ENCODE measurements around the gene PLEKHA5. TPM values are rescaled to one million over a fixed set of nuclear protein-coding genes. Genes with fewer than 3 reads are reported as not detected.

Gene PLEKHA5
- total RNA-seq, 1 donor from 2014 or later, result 30.2 TPM

GRCh38 chr12:19144287-19144686 is 14.8 kb downstream of the PLEKHA5 start:
- no peaks in the 10 kb centered on the region for H3K27me3 Mint-ChIP-seq (ENCODE audit: unreplicated experiment)
- DNase-seq (ENCODE audit: low spot score), result no peak
- TF ChIP-seq, protein P1, sequence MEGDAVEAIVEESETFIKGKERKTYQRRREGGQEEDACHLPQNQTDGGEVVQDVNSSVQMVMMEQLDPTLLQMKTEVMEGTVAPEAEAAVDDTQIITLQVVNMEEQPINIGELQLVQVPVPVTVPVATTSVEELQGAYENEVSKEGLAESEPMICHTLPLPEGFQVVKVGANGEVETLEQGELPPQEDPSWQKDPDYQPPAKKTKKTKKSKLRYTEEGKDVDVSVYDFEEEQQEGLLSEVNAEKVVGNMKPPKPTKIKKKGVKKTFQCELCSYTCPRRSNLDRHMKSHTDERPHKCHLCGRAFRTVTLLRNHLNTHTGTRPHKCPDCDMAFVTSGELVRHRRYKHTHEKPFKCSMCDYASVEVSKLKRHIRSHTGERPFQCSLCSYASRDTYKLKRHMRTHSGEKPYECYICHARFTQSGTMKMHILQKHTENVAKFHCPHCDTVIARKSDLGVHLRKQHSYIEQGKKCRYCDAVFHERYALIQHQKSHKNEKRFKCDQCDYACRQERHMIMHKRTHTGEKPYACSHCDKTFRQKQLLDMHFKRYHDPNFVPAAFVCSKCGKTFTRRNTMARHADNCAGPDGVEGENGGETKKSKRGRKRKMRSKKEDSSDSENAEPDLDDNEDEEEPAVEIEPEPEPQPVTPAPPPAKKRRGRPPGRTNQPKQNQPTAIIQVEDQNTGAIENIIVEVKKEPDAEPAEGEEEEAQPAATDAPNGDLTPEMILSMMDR (IDR thresholded peaks at IDR 0.05; ENCODE audit: unreplicated experiment), result no peak
- no peak overlapping the region for H3K4me3 Mint-ChIP-seq (ENCODE audit: unreplicated experiment)
- H3K4me1 Mint-ChIP-seq (ENCODE audit: unreplicated experiment), result no peaks in the 10 kb centered on the region
- H3K27ac Mint-ChIP-seq (ENCODE audit: unreplicated experiment), result no peak overlapping the region
- H3K9me3 Mint-ChIP-seq (ENCODE audit: unreplicated experiment), result no peaks in the 10 kb centered on the region
- H3K36me3 Mint-ChIP-seq (ENCODE audit: low read depth, unreplicated experiment), result peaks cover 8% of the 10 kb centered on the region

- peaks cover 12% of the 10 kb centered on the region for H3K36me3 Mint-ChIP-seq (ENCODE audit: low read depth, unreplicated experiment)
- H3K27ac Mint-ChIP-seq (ENCODE audit: unreplicated experiment), result no peak overlapping the region
- no peaks in the 10 kb centered on the region for H3K4me1 Mint-ChIP-seq (ENCODE audit: unreplicated experiment)
- TF ChIP-seq, protein P1 (IDR thresholded peaks at IDR 0.05; ENCODE audit: unreplicated experiment), result no peak
- H3K4me3 Mint-ChIP-seq (ENCODE audit: unreplicated experiment), result no peak overlapping the region
- H3K9me3 Mint-ChIP-seq (ENCODE audit: unreplicated experiment), result no peaks in the 10 kb centered on the region
- DNase-seq (ENCODE audit: low spot score), result no peak
- H3K27me3 Mint-ChIP-seq (ENCODE audit: unreplicated experiment), result peaks cover 1% of the 10 kb centered on the region
These were observed 15.5 kb downstream of the PLEKHA5 start for GRCh38 chr12:19144985-19145384.

DNA sequence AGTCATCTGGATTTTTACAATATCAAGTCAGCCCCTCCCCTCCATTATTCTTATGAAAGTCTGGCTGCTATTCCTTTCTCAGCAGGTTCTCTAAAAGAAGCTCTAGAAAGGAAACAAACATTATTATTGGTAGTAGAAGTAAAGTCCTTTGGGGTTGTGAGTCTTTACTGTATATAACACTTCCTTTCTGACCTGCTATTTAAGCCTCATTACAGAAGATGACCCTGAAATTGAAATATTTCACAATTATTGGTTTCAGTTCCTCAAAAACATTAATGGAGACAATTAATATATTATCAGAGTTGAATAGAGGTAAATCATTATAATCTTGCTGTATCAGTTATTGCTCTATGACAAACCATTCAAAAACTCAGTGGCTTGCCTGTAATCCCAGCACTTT is 19.3 kb downstream of the PLEKHA5 start:
- no peaks in the 10 kb centered on the region for H3K9me3 Mint-ChIP-seq (ENCODE audit: unreplicated experiment)
- no peak overlapping the region for H3K27ac Mint-ChIP-seq (ENCODE audit: unreplicated experiment)
- no peak overlapping the region for H3K4me3 Mint-ChIP-seq (ENCODE audit: unreplicated experiment)
- no peaks in the 10 kb centered on the region for H3K4me1 Mint-ChIP-seq (ENCODE audit: unreplicated experiment)
- H3K27me3 Mint-ChIP-seq (ENCODE audit: unreplicated experiment), result peaks cover 1% of the 10 kb centered on the region
- no peak for DNase-seq (ENCODE audit: low spot score)
- TF ChIP-seq, protein P1 (IDR thresholded peaks at IDR 0.05; ENCODE audit: unreplicated experiment), result no peak
- peaks cover 18% of the 10 kb centered on the region for H3K36me3 Mint-ChIP-seq (ENCODE audit: low read depth, unreplicated experiment)

- H3K27ac Mint-ChIP-seq (ENCODE audit: unreplicated experiment), result no peak overlapping the region
These were observed 20.9 kb downstream of the PLEKHA5 start for GRCh38 chr12:19150273-19150900.

GRCh38 chr12:19151298-19151697 is 21.8 kb downstream of the PLEKHA5 start:
- DNase-seq (ENCODE audit: low spot score), result no peak
- no peaks in the 10 kb centered on the region for H3K9me3 Mint-ChIP-seq (ENCODE audit: unreplicated experiment)
- peaks cover 1% of the 10 kb centered on the region for H3K27me3 Mint-ChIP-seq (ENCODE audit: unreplicated experiment)
- TF ChIP-seq, protein P1 (IDR thresholded peaks at IDR 0.05; ENCODE audit: unreplicated experiment), result no peak
- H3K4me3 Mint-ChIP-seq (ENCODE audit: unreplicated experiment), result no peak overlapping the region
- H3K4me1 Mint-ChIP-seq (ENCODE audit: unreplicated experiment), result peaks cover 10% of the 10 kb centered on the region
- no peak overlapping the region for H3K27ac Mint-ChIP-seq (ENCODE audit: unreplicated experiment)
- H3K36me3 Mint-ChIP-seq (ENCODE audit: low read depth, unreplicated experiment), result peaks cover 18% of the 10 kb centered on the region

More at GRCh38 chr12:19150273-19150900, 20.9 kb downstream of the PLEKHA5 start:
- Mint-ChIP-seq H3K4me3 (ENCODE audit: unreplicated experiment) (no peak overlapping the region), H3K9me3 (ENCODE audit: unreplicated experiment) (no peaks in the 10 kb centered on the region), H3K4me1 (ENCODE audit: unreplicated experiment) (peaks cover 3% of the 10 kb centered on the region), H3K36me3 (ENCODE audit: low read depth, unreplicated experiment) (peaks cover 18% of the 10 kb centered on the region), H3K27me3 (ENCODE audit: unreplicated experiment) (peaks cover 1% of the 10 kb centered on the region)
- TF ChIP-seq, protein P1 (IDR thresholded peaks at IDR 0.05; ENCODE audit: unreplicated experiment), result no peak
- no peak for DNase-seq (ENCODE audit: low spot score)

Measured in endothelial cell (in vitro differentiated cells).